Vagina (tissue), 2 donors: ENCODE results near the gene STK24.

ENCODE experiments used
- CTCF ChIP-seq, 3 experiments: fragments of 450-650 bp in 2 of 3; fragments of 200-600 bp in 1 of 3; sonication (generic) in 1 of 3; IDR thresholded peaks; one replicate each; pipeline ENCODE4 v1.5.1; 2017 to 2019; ENCODE audit warnings: antibody characterized with exemption in 3 of 3, mild to moderate bottlenecking in 2 of 3, moderate library complexity in 2 of 3
- POLR2A ChIP-seq, 2 donors: fragments of 450-650 bp; IDR thresholded peaks; one replicate each; pipeline ENCODE4 v1.6.1; 2017; ENCODE audit warnings: antibody characterized with exemption in 2 of 2, mild to moderate bottlenecking in 2 of 2, moderate library complexity in 2 of 2

DNA sequence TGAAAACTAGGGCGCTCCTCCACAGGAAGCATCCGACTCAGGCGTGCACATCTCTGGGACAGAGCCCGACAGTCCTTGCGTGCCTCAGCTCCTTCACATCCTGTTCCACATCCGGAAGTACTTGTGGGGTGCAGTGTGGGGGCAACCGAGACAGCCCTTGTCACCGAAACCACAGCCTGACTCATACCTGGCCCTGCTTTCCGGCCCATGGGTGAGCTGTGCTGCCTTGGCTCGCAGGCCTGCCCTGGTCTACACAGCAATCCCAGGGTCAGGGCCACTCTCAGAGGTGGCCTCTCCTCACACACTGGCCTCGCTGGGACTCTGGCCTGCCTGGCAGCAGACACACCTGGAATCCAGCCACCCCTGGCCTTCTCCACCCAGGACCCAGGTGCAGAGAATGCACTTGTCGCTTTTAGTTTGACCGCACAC, 100.4 kb downstream of the STK24 start:
- TF ChIP-seq POLR2A (IDR thresholded peaks at IDR 0.05), result no peak
- TF ChIP-seq CTCF (IDR thresholded peaks at IDR 0.05), result no peak
